SH-SY5Y (cell line): ENCODE measurements around the gene STARD10.

Experiments
- GATA2 ChIP-seq: IDR thresholded peaks from 2 replicates; pipeline ENCODE4 v1.6.1; 2011; ENCODE audit warnings: mild to moderate bottlenecking, low read depth, low read length
- GATA3 ChIP-seq: IDR thresholded peaks from 2 replicates; pipeline ENCODE4 v1.6.1; 2011; ENCODE audit warnings: low read depth, mild to moderate bottlenecking, low read length, moderate library complexity

- TF ChIP-seq GATA3 (no peak), GATA2 (no peak)
Measured at GRCh38 chr11:72770799-72771198, 23.0 kb downstream of the STARD10 start.
